GM21515 (cell line): Measurements from ENCODE around the gene SLC47A1.
"Not testable (repeated sequence)": the region's sequence is repeated elsewhere in the genome, so short reads cannot be mapped to it uniquely, and the experiment has no call there.

ENCODE experiments used
- ATAC-seq: cut with Tn5 transposase; IDR thresholded peaks from one replicate; pipeline ENCODE4 v1.9.1; 2021; ENCODE audit not compliant: unreplicated experiment

The SLC47A1 gene

DNA sequence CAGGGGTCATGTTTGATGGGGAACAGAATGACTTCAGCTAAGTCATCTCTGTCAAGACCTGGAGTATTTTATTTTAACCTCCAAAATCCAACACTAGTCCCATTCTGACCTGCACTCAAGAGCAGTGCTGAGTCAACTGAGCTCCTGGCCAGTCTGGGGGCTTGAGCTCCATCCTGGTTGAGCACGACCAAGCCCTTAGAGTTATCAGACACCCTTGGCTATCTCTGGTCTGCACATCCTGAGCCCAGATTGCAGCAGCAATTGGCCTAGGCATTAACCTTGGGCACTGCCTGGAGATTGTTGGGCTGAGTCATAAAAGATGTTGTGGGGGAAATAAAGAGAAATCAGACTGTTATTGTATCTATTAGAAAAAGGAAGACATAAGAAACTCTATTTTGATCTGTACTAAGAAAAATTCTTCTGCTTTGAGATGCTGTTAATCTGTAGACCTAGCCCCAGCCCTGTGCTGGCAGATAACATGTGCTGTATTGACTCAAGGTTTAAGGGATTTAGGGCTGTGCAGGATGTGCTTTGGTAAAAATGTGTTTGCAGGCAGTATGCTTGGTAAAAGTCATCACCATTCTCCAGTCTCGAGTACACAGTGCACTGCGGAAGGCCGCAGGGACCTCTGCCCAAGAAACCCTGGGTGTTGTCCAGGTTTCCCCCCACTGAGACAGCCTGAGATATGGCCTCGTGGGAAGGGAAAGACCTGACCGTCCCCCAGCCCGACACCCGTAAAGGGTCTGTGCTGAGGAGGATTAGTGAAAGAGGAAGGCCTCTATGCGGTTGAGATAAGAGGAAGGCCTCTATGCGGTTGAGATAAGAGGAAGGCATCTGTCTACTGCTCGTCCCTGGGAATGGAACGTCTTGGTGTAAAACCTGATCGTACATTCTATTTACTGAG lies 14.0 kb upstream of the SLC47A1 start:
- not testable (repeated sequence) for ATAC-seq

- no peak for ATAC-seq
Measured at GRCh38 chr17:19520641-19521040, 13.0 kb upstream of the SLC47A1 start.

GRCh38 chr17:19523690-19524089 lies 10.0 kb upstream of the SLC47A1 start:
- no peak for ATAC-seq

DNA sequence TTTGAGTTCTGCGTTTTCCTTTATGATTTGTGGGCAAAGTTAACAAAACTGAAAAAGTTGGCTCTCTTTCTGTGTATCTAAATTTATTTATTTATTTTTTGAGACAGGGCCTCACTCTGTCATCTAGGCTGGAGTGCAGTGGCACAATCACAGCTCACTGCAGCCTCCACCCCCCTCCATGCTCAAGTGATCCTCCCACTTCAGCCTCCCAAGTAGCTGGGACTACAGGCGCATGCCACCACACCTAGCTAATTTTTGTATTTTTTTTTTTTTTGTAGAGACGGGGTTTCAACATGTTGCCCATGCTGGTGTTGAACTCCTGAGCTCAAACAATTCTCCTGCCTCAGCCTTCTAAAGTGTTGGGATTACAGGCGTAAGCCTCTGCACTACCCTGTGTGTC lies 6.7 kb upstream of the SLC47A1 start:
- ATAC-seq: not testable (repeated sequence)

- no peak for ATAC-seq
Measured at GRCh38 chr17:19531780-19532501, 1.7 kb upstream of the SLC47A1 start.

GRCh38 chr17:19533036-19533717 lies 477 bp upstream of the SLC47A1 start:
- ATAC-seq: no peak

DNA sequence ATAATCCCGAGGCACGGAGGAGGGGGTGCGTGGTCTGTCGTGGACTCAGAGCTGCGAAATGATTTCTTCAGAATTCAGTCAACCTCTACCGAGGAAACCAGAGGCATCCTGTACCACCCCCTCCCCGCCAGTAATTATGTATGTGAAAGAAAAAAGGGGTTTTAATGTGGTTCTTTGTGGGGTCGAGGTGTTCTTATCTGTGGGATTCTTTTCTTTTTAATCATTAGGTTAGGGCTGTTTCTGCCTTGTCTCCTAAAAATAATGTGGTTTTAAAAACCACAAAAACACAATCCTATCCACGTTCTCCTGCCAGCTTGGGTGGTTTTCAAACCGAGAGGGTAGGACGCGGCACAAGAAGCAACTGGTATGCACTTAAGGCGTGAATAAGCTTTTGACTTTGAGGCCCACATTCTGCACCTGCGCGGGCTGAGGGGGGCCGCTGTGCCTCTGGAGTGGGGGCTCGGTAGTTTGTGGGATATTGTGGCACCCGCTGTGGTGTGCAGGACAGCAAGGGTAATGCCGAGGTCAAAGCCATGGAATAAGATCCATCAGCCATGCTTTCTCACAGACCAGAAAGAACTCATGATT lies 1.0 kb downstream of the SLC47A1 start:
- no peak for ATAC-seq

GRCh38 chr17:19537111-19537510 lies 3.5 kb downstream of the SLC47A1 start:
- ATAC-seq: no peak

- ATAC-seq: no peak
Measured at GRCh38 chr17:19538095-19539039, 4.7 kb downstream of the SLC47A1 start.

GRCh38 chr17:19539040-19539399 lies 5.4 kb downstream of the SLC47A1 start:
- no peak for ATAC-seq

DNA sequence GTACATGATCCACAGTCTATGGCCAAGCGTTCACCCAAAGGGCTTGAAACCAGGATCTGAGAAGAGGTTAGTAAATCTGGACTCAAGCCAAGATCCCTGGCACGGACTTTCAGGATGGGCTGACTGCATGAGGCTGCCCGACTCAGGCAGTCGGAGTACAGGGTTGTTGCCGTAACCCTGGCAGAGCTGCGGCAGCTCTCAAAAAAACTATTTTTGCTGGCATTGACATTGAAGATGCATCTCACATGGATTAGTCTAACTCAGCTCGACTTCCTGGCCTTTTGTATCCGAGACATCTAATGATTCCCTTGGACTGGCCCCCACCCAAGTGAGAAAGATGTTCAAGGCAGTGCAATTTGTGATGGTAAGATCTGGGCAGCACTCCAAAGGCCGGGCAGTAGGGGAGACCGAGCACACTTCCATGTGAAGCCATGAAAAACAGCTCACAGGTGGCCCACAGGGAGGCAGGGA lies 6.2 kb downstream of the SLC47A1 start:
- ATAC-seq: no peak

DNA sequence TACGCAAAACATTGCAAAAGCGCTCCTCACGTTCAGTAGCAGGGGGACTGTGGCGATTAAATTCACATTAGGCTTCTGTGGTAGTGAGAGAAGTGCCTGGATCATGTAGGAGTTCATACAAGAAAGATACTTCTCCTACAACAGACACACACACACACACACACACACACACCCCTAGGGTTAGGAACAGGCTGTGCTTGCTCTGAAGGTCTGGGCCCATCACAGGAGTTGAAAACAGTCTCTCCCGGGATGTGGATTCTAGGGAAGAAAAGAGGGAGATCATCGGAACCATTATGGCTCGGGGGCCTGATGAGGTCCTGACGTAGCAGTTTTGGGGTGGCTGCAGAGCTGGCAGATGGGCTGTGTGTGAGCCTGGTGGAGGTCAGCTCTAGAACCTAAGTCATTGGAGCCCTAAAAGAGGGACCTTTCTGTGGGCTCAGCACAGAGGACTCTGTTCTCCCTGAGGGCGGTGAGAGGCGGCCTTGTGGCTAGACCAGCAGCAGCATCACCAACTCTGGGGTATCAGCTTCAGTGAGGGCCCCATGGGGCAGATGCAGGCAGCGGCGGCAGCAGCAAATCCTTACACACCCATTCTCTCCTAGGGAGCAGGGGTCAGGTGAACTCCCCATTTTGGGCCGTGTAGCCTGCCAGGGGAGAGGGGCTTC lies 7.2 kb downstream of the SLC47A1 start:
- no peak for ATAC-seq

- no peak for ATAC-seq
Measured at GRCh38 chr17:19541445-19541844, 7.8 kb downstream of the SLC47A1 start.

GRCh38 chr17:19542247-19542646 lies 8.6 kb downstream of the SLC47A1 start:
- ATAC-seq: no peak

GRCh38 chr17:19544366-19544765 lies 10.7 kb downstream of the SLC47A1 start:
- no peak for ATAC-seq

- no peak for ATAC-seq
Measured at GRCh38 chr17:19546289-19547065, 12.8 kb downstream of the SLC47A1 start.

GRCh38 chr17:19549746-19550623 lies 16.3 kb downstream of the SLC47A1 start:
- no peak for ATAC-seq

DNA sequence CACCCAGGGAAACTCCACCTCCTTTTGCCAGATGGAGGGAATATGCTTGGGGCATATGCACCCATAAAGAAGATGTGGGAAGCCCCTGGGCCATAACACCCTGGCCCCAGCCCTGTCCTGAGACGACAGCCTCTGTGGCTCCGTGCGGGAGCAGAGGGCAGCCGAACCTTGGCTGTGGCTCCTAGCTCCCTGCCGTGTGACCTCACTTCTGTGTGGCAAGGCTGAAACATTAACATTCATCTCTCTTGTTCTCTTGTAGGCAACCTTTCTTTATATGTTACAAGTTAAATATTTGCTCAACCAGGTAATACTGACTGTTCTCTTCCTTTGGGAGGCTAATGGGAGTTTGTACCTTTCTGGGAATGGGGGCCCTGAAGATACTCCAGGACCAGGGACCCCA lies 17.5 kb downstream of the SLC47A1 start:
- no peak for ATAC-seq
